NOMO-1 treated with DMSO at 0.1 percent for 48 hours (cell line): ENCODE measurements around the gene LCOR.

Experiments
- DNase-seq: peaks from one replicate; lab custom pipeline; 2025; ENCODE audit not compliant: unreplicated experiment; lab: John Stamatoyannopoulos, UW

Gene LCOR

GRCh38 chr10:96889415-96890171, 57.5 kb downstream of the LCOR start:
- DNase-seq, result no peak

DNA sequence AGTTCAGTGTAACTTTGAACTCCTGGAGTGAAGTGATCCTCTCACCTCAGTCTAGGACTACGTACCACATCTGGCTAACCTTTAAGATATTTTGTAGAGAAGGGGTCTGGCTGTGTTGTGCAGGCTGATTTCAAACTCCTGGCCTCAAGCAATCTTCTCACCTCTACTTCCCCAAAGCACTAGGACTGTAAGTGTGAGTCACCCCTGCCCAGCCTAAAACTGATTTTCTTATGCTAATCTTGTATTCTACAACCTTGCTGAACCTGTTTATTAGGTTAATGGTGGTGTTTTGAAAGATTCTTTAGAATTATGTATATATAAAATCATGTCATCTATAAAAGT, 58.0 kb downstream of the LCOR start:
- peak; percentile 55 for DNase-seq

- DNase-seq, result no peak
These were observed 58.5 kb downstream of the LCOR start for GRCh38 chr10:96890580-96890979.

DNA sequence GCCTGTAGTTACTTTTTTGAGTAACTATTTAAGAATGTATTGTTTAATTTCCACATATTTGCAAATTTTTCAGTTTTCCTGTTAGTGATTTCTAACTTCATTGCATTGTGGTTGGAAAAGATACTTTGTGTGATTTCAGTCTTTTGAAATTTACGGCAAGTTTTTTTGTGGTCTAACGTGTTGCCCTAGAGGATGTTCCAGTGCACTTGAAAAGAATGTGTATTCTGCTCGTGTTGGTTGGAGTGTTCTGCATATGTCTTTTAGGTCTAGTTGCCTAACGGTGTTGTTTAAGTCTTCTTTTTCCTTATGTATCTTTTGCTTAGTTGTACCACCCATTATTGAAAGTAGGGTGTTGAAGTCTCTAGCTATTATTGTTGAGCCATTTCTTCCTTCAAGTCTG, 59.7 kb downstream of the LCOR start:
- DNase-seq, result no peak

- DNase-seq, result no peak
These were observed 63.7 kb downstream of the LCOR start for GRCh38 chr10:96895662-96896424.

GRCh38 chr10:96896884-96897589, 64.9 kb downstream of the LCOR start:
- no peak for DNase-seq

DNA sequence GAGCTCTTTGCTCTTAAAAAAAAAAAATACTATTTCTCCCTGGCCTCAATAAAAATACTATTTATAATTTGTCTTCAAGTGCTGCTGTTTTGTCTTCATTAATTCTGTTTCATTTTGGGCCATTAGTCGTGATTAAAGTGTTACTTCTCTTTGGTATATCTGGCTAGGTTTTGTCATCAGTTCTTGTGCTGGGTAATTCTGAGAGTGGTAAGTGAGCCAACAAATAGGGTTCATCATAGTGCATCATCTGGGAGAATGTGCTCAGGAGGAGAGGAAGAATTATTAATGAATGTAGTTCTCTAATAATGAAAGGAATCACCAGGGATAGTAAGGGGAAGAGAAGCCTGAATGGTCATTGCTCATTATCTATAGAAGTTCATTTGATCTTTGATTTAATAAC, 70.0 kb downstream of the LCOR start:
- DNase-seq, result no peak

- DNase-seq, result peak; percentile 7
These were observed 70.7 kb downstream of the LCOR start for GRCh38 chr10:96902731-96903358.

DNA sequence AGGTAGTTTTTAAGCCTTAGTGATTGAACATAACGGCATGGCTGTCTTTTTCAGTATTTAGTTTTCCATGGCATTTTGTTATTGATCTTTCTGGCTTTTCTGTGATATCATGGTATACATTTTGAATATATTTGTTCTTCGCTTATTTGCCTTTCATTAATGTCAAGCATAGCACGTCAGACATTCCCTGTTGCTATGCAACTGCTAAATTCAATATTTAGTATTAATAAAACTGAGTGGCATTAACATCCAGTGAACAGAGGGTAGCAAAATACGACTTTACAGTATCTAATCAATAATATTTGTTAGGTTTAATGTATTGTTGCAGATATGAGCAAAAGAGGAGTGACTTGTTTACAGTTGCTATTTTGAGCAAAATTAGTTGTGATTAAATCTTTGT, 72.5 kb downstream of the LCOR start:
- no peak for DNase-seq

GRCh38 chr10:96906864-96907263, 74.8 kb downstream of the LCOR start:
- no peak for DNase-seq

GRCh38 chr10:96910488-96911395, 78.6 kb downstream of the LCOR start:
- DNase-seq, result peak; percentile 40

- DNase-seq, result no peak
These were observed 80.3 kb downstream of the LCOR start for GRCh38 chr10:96912405-96912804.

- DNase-seq, result no peak
These were observed 81.8 kb downstream of the LCOR start for GRCh38 chr10:96913906-96914305.

- no peak for DNase-seq
These were observed 85.5 kb downstream of the LCOR start for GRCh38 chr10:96917628-96918027.

DNA sequence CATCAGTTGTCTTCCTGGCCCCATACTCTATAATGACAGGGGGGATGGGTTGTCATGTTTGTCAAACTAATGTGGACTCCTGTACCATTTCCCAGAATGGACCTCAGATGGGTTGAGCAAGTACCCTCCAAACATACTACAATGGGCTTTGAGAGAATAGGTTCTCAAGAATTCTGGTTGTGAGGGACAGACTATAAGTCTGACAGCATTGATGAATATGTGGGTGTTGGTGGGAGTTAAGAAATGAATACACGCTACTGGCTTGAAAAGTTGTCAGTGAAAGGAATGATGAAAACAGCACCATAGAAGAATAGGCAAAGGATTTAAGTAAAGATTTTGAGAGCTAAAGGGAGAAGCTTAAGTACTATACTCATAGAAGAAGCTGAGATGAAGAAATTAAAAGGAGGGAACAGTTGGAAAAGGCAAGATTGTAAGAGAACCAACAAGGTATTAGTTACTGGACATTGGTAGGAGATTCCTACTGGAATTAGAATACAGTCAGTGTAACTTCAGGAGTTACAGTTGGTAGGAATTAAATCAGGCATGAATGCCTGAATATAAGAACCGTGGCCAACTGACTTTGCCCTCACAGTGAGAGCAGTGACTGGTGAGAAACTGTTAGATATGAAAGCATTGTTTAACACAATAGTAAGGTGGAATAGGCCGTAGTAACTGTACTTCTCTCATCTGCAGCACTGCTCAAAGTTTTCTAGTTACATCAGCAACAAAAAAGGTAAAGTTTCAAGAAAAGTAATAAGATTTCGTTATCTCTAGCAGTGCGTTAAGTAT, 86.3 kb downstream of the LCOR start:
- DNase-seq, result no peak

DNA sequence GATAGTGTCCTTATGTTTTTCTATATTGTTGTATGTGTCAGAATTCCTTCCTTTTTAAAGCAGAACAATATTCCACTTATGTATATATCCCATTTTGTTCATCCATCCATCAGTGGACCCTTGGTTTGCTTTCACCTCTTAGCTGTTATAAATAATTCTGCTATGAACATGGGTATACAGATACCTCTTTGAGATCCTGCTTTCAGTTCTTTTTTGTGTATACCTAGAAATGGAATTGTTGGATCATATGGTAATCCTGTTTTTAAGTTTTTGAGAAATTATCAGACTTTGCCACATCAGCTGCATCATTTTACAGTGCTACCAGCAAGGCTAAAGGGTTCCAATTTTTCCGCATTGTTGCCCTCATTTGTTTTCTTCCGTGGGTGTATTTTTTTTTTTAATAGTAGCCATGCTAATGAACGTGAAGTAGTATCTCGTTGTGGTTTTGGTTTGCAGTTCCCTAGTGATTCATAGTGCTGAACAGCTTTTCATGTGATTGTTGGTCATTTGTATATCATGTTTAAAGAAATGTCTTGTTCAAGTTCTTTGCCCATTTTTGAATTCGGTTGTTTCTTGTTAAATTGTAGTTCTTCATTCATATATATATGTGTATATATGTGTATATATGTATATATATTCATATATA, 87.8 kb downstream of the LCOR start:
- DNase-seq, result no peak

DNA sequence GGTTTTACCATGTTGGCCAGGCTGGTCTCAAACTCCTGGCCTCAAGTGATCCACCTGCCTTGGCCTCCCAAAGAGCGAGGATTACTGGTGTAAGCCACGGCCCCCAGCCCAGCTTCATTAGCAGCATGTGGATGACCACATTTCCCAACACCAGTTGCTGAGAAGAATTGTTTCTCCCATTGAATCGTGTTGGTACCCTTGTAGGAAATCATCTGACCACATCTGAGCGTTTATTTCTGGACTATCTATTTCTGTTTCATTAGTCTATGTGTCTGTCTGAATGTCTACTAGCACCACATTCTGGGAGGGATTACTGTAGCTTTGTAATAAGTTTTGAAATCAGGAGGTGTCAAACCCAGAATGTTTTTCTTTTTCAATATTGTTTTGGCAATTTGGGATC, 89.6 kb downstream of the LCOR start:
- no peak for DNase-seq

DNA sequence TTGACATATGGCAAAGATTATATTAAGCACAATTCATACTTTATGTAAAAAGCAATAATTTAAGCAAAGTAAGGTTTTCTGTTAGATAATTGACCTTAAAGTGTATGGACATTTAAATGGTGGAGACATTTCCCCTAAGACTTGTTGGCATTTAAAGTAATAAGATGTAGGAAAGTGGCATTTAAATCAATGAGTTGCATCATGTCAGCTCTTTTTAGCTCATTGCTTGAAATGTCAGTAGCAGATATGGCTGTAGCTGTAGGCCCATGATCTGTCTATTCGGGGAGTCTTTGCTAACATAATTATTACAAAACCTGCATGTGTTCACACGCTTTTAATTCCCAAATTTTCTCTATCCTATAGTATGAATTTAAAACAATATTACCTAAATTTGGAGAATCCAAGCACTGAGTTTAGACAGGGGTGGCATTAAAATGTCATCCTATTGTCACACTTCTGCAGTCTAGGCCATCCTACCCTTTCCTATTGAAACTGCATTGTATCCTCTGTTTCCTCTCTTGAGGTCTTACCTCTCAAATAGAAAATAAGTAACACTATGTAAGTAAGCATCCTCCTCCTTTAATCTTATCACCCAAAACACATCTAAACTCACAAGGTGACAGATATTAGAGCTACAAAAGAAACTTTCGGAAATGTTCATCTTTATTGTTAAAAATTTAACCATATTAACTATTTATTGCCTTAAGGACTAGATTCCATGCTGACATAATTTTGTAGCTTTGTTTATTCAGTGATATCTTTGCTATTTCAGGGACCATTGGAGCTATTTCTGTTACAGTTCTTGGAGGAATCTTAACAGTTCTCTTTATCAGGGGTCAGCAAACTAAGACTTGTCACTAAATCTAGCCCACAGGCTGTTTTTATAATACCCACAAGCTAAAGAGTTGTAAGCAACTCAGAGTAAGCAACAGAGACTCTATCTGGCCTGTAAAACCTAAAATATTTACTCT, 91.2 kb downstream of the LCOR start:
- no peak for DNase-seq
